Nephron (organoid): ENCODE measurements around the gene PPP2R2B.

Experiments used
- H3K27ac Mint-ChIP-seq, 3 experiments: 2 replicates each; pipeline ENCODE4 v1.8.0; 2020; ENCODE audit warnings: mixed read lengths in 3 of 3, mild to moderate bottlenecking in 2 of 3, moderate library complexity in 1 of 3
- H3K27me3 Mint-ChIP-seq: 2 replicates; pipeline ENCODE4 v1.8.0; 2021; ENCODE audit warnings: low read depth, mild to moderate bottlenecking, moderate library complexity, mixed read lengths
- H3K36me3 Mint-ChIP-seq: 2 replicates; pipeline ENCODE4 v1.8.0; 2020; ENCODE audit warnings: low read depth, mixed read lengths
- H3K4me1 Mint-ChIP-seq: 2 replicates; pipeline ENCODE4 v1.8.0; 2020; ENCODE audit warnings: mixed read lengths
- H3K4me3 Mint-ChIP-seq, 3 experiments: 2 replicates each; pipeline ENCODE4 v1.8.0; 2020; ENCODE audit warnings: mild to moderate bottlenecking in 3 of 3, mixed read lengths in 3 of 3, moderate library complexity in 2 of 3
- H3K9me3 Mint-ChIP-seq: 2 replicates; pipeline ENCODE4 v1.8.0; 2020; ENCODE audit warnings: mixed read lengths
- TF ChIP-seq, protein P1 (sequence below), 3 experiments: fragments of 200-600 bp; sonication (generic); IDR thresholded peaks; one replicate each; pipeline ENCODE4 v1.5.0; 2021; ENCODE audit warnings: antibody characterized with exemption in 3 of 3; ENCODE audit not compliant: unreplicated experiment in 3 of 3

Gene PPP2R2B

DNA sequence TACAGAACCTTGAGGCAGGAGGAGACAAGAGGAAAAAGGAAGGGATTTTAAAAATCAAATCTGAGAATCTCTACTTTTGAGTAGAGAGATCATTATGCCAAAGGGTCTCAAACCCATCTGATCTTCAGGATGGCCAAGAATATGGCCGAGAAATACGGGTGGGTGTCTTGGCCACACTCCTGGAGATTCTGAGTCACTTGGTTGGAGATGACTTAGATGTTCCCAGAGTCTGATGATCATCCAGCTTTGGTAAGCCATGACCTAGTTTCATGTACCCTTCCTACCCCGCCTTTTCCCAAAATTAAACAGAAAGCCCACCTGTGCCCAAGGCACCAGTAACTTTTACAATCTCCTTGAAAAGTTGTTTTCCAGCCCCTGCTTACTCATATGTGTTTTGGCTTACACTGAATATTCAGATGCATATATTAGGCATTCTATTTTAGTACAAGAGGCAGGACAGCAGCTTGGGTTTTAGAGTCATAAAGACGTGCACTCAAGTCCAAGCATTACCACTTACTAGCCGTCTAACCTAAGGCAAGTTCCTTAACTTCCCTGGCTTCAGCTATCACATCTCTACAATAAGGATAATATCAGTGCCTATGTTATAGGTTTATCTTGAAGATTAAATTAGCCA lies 195.5 kb downstream of the PPP2R2B start:
- TF ChIP-seq, protein P1, sequence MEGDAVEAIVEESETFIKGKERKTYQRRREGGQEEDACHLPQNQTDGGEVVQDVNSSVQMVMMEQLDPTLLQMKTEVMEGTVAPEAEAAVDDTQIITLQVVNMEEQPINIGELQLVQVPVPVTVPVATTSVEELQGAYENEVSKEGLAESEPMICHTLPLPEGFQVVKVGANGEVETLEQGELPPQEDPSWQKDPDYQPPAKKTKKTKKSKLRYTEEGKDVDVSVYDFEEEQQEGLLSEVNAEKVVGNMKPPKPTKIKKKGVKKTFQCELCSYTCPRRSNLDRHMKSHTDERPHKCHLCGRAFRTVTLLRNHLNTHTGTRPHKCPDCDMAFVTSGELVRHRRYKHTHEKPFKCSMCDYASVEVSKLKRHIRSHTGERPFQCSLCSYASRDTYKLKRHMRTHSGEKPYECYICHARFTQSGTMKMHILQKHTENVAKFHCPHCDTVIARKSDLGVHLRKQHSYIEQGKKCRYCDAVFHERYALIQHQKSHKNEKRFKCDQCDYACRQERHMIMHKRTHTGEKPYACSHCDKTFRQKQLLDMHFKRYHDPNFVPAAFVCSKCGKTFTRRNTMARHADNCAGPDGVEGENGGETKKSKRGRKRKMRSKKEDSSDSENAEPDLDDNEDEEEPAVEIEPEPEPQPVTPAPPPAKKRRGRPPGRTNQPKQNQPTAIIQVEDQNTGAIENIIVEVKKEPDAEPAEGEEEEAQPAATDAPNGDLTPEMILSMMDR (IDR thresholded peaks at IDR 0.05; ENCODE audit: unreplicated experiment in 3 of 3): no peak
- no peak overlapping the region for H3K27ac Mint-ChIP-seq

DNA sequence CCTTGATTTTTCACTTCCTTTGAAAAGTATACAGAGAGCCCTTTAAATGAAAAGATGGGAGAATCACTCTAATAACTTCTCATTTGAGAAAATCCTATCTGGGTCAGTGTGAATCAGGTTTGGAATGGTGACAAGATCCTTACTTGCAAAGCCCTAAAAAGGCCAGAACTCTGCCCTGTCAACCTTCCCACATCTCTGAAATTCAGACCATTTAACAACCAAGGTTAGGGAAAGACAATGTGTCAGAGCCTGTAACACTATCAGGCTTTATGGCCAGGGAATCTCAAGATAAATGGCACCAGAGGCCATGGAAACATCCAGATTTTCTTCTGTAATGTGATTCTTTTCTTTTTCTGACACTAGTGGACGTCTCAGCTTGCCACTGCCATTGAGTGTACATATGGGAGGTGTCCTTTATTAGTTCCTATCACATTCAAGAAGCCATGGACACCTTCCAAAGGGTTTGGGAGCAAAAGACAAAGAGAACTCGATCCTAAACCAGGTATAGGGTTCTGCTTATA lies 196.9 kb downstream of the PPP2R2B start:
- Mint-ChIP-seq H3K36me3 (no peaks in the 10 kb centered on the region), H3K9me3 (peaks cover 4% of the 10 kb centered on the region), H3K27ac (no peak overlapping the region), H3K27me3 (peaks cover 3% of the 10 kb centered on the region), H3K4me1 (no peaks in the 10 kb centered on the region), H3K4me3 (no peak overlapping the region)
- TF ChIP-seq, protein P1 (IDR thresholded peaks at IDR 0.05; ENCODE audit: unreplicated experiment in 3 of 3): no peak

More for the DNA sequence above, 195.5 kb downstream of the PPP2R2B start:
- no peaks in the 10 kb centered on the region for H3K9me3 Mint-ChIP-seq
- H3K36me3 Mint-ChIP-seq: no peaks in the 10 kb centered on the region
- no peak overlapping the region for H3K4me3 Mint-ChIP-seq
- H3K4me1 Mint-ChIP-seq: no peaks in the 10 kb centered on the region
- H3K27me3 Mint-ChIP-seq: peaks cover 3% of the 10 kb centered on the region

DNA sequence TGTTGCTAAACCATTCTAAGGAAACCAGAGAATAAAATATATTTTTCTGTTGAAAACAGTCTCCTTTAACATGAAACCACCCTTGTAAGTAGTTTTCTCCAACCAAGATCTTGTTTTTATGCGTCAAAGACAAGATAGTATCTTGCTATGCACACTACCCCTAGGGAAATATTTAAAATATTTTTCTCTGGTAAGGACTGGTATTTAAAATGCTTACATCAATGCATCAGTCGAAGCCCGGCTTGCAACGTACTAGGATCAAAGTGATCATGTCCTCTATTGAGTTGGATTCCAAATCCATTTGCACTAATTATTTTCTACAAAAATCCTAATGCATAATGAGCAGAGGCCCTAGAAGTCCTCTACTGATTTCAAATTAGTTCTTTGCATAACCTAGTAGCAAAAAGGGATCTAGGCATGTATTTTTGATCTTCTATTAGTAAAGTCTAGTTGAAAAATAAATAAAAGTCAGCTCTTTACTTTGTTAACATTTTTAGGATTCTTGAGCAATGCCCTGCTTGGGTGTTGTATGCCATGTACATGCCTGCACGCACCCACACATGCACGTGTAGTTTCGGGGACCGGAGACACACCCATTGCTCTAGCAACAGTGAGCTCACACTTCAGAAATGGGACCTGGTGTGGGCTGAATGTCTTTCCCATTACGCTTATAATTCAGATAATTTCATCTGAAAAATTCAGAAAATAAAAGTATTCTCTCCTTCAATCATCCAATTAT lies 197.5 kb downstream of the PPP2R2B start:
- TF ChIP-seq, protein P1 (IDR thresholded peaks at IDR 0.05; ENCODE audit: unreplicated experiment in 3 of 3): no peak
- peaks cover 3% of the 10 kb centered on the region for H3K27me3 Mint-ChIP-seq
- H3K4me3 Mint-ChIP-seq: no peak overlapping the region
- H3K27ac Mint-ChIP-seq: no peak overlapping the region
- no peaks in the 10 kb centered on the region for H3K4me1 Mint-ChIP-seq
- peaks cover 4% of the 10 kb centered on the region for H3K9me3 Mint-ChIP-seq
- H3K36me3 Mint-ChIP-seq: no peaks in the 10 kb centered on the region

DNA sequence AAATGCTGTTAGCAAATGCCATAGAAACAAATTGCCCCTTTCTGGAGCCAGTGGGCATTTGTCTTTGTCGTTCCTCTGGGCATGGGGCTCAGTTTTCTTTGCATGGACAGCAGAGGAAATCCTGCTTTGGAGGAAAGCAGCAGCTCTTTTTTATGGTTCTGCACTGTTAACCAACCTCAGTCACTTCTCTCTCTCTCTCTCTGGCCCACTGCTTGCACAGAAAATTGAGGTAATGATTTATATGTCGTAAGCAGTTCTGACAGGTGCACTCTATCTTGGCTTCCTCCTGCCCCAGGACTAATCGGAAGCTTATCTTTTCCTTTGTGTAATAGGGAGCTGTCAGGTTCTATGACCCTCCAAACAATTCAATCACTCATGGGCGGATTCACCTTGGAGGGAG lies 202.9 kb downstream of the PPP2R2B start:
- Mint-ChIP-seq H3K27me3 (no peaks in the 10 kb centered on the region), H3K36me3 (no peaks in the 10 kb centered on the region), H3K4me1 (no peaks in the 10 kb centered on the region), H3K4me3 (no peak overlapping the region), H3K9me3 (peaks cover 4% of the 10 kb centered on the region), H3K27ac (no peak overlapping the region)
- TF ChIP-seq, protein P1 (IDR thresholded peaks at IDR 0.05; ENCODE audit: unreplicated experiment in 3 of 3): no peak

DNA sequence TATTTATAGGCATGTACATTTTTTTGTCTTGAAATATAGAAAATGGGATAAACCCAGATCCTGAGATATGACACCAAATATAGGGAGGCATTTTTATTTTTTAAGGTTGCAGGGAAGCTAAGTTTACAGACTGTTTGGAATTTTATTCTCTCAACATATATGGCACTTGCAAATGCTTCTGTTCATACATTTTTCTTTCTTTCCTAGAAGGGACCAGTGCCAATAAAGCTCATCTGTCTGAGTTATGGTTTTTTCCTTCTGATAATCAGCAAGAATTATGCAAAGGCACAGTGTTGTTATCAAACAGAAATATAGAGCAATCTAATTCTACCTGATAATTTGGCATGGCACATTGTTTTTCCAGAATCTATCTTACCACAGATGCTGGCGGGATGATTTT lies 205.7 kb downstream of the PPP2R2B start:
- Mint-ChIP-seq H3K9me3 (peaks cover 4% of the 10 kb centered on the region), H3K36me3 (no peaks in the 10 kb centered on the region), H3K4me3 (no peak overlapping the region), H3K27me3 (no peaks in the 10 kb centered on the region), H3K4me1 (no peaks in the 10 kb centered on the region), H3K27ac (no peak overlapping the region)
- TF ChIP-seq, protein P1 (IDR thresholded peaks at IDR 0.05; ENCODE audit: unreplicated experiment in 3 of 3): no peak
